ENCODE data around the gene KLHL5. TPM values are rescaled to one million over a fixed set of nuclear protein-coding genes. Genes with fewer than 3 reads are reported as not detected.

The KLHL5 gene
- total RNA-seq, 2 donors from 2014 or later, result 5.9 to 14.5 TPM

GRCh38 chr4:39154009-39154408 lies 92.0 kb downstream of the KLHL5 start:
- Histone ChIP-seq H3K36me3 (replicated peaks in 1 of 2; ENCODE audit: insufficient read depth in 1 of 2, low read depth in 2 of 2) (no peaks in the 10 kb centered on the region), H3K27ac (no peak overlapping the region), H3K4me1 (no peaks in the 10 kb centered on the region), H3K4me3 (no peak overlapping the region), H3K9me3 (no peaks in the 10 kb centered on the region), H3K27me3 (no peaks in the 10 kb centered on the region)
- intact Hi-C loops (cut with DNase I), result no loop called here
- ATAC-seq (no peak), DNase-seq (no peak)
- 92 to 97% methylated on average over 4 of the region's 4 CpGs for WGBS, 2 donors
- TF ChIP-seq POLR2A (IDR thresholded peaks at IDR 0.05), result no peak
- no peak for TF ChIP-seq CTCF (IDR thresholded peaks at IDR 0.05)

- 81 to 96% methylated on average over 2 of the region's 2 CpGs for WGBS, 2 donors
- TF ChIP-seq CTCF (IDR thresholded peaks at IDR 0.05) (no peak), POLR2A (IDR thresholded peaks at IDR 0.05) (no peak)
- DNase-seq (no peak), ATAC-seq (no peak)
- Histone ChIP-seq H3K4me1 (no peaks in the 10 kb centered on the region), H3K4me3 (no peak overlapping the region), H3K27me3 (no peaks in the 10 kb centered on the region), H3K27ac (no peak overlapping the region), H3K36me3 (replicated peaks in 1 of 2; ENCODE audit: insufficient read depth in 1 of 2, low read depth in 2 of 2) (no peaks in the 10 kb centered on the region), H3K9me3 (no peaks in the 10 kb centered on the region)
- intact Hi-C loops (cut with DNase I), result no loop called here
Observed at GRCh38 chr4:39157520-39157919, 95.5 kb downstream of the KLHL5 start.

- DNase-seq (no peak), ATAC-seq (no peak)
- 65 to 74% methylated on average over 3 of the region's 3 CpGs for whole genome bisulfite sequencing, 2 donors
- H3K36me3 ChIP-seq (replicated peaks in 1 of 2; ENCODE audit: insufficient read depth in 1 of 2, low read depth in 2 of 2), result no peaks in the 10 kb centered on the region
- TF ChIP-seq POLR2A (IDR thresholded peaks at IDR 0.05) (no peak), CTCF (IDR thresholded peaks at IDR 0.05) (no peak)
- no peak overlapping the region for H3K27ac ChIP-seq
- H3K4me3 ChIP-seq, result no peak overlapping the region
- intact Hi-C loops (cut with DNase I), result no loop called here
- H3K4me1 ChIP-seq, result no peaks in the 10 kb centered on the region
- H3K27me3 ChIP-seq, result no peaks in the 10 kb centered on the region
- no peaks in the 10 kb centered on the region for H3K9me3 ChIP-seq
Observed at GRCh38 chr4:39166177-39166576, 104.1 kb downstream of the KLHL5 start.

- H3K9me3 ChIP-seq, result no peaks in the 10 kb centered on the region
- ATAC-seq (no peak), DNase-seq (no peak)
- no peaks in the 10 kb centered on the region for H3K27me3 ChIP-seq
- intact Hi-C loops (cut with DNase I), result no loop called here
- no peaks in the 10 kb centered on the region for H3K36me3 ChIP-seq (replicated peaks in 1 of 2; ENCODE audit: insufficient read depth in 1 of 2, low read depth in 2 of 2)
- TF ChIP-seq CTCF (IDR thresholded peaks at IDR 0.05), result no peak
- no peak for TF ChIP-seq POLR2A (IDR thresholded peaks at IDR 0.05)
- H3K27ac ChIP-seq, result no peak overlapping the region
- no peaks in the 10 kb centered on the region for H3K4me1 ChIP-seq
- 79 to 82% methylated on average over 7 of the region's 7 CpGs for WGBS, 2 donors
- no peak overlapping the region for H3K4me3 ChIP-seq
Observed at GRCh38 chr4:39166669-39167068, 104.6 kb downstream of the KLHL5 start.

GRCh38 chr4:39169426-39169825 lies 107.4 kb downstream of the KLHL5 start:
- no peaks in the 10 kb centered on the region for H3K36me3 ChIP-seq (replicated peaks in 1 of 2; ENCODE audit: insufficient read depth in 1 of 2, low read depth in 2 of 2)
- DNase-seq (no peak), ATAC-seq (no peak)
- intact Hi-C loops (cut with DNase I), result no loop called here
- WGBS, 2 donors, result 29 to 49% methylated on average over 3 of the region's 3 CpGs
- H3K27me3 ChIP-seq, result no peaks in the 10 kb centered on the region
- TF ChIP-seq CTCF (IDR thresholded peaks at IDR 0.05), result no peak
- TF ChIP-seq POLR2A (IDR thresholded peaks at IDR 0.05), result no peak
- H3K4me3 ChIP-seq, result no peak overlapping the region
- no peaks in the 10 kb centered on the region for H3K9me3 ChIP-seq
- H3K27ac ChIP-seq, result no peak overlapping the region
- H3K4me1 ChIP-seq, result no peaks in the 10 kb centered on the region

Data from body of pancreas (tissue), 4 donors.